IMR-90 (cell line): ENCODE measurements around the gene FARS2.

ENCODE experiments used
- CEBPB ChIP-seq: IDR thresholded peaks from 2 replicates; pipeline ENCODE4 v1.6.1; 2012; ENCODE audit warnings: low read depth, low read length, improper control_type of control experiment
- CTCF ChIP-seq: conservative IDR thresholded peaks from 2 replicates; pipeline ENCODE4 v1.5.1; 2012; ENCODE audit warnings: mild to moderate bottlenecking, low read depth, low read length, improper control_type of control experiment
- MAFK ChIP-seq: IDR thresholded peaks from 2 replicates; pipeline ENCODE4 v1.6.1; 2012; ENCODE audit warnings: low read depth, low read length, improper control_type of control experiment
- POLR2A ChIP-seq: IDR thresholded peaks from 2 replicates; pipeline ENCODE4 v1.6.1; 2012; ENCODE audit warnings: mild to moderate bottlenecking, low read depth, low read length
- RFX5 ChIP-seq: IDR thresholded peaks from 2 replicates; pipeline ENCODE4 v1.8.0; 2012; ENCODE audit warnings: low read depth, mild to moderate bottlenecking, low read length, moderate library complexity
- USF2 ChIP-seq: fragments of 150-350 bp; IDR thresholded peaks from 2 replicates; pipeline ENCODE4 v1.6.1; 2017; ENCODE audit warnings: mild to moderate bottlenecking, antibody characterized with exemption, low read length, low read depth

- no peak for TF ChIP-seq CTCF
- no peak for TF ChIP-seq POLR2A
- TF ChIP-seq RFX5: no peak
- TF ChIP-seq USF2: no peak
- no peak for TF ChIP-seq CEBPB
- no peak for TF ChIP-seq MAFK
These were observed 301.0 kb downstream of the FARS2 start for GRCh38 chr6:5562277-5562676.
